ENCODE results near the gene PIGS.

PIGS gene

GRCh38 chr17:28530926-28531325 lies 40.4 kb downstream of the PIGS start:
- no peak for DNase-seq (ENCODE audit: low read depth, low spot score)
- CTCF ChIA-PET, result interaction anchor here (1.5 to 6.2 kb wide), 3 partner anchors 9 to 37 kb away, joined by 3 to 56 read pairs (median 5); no protein-coding TSS in a partner anchor
- no peak overlapping the region for H3K4me3 ChIP-seq (ENCODE audit: low read depth, low read length)
- no peak for TF ChIP-seq CTCF (IDR thresholded peaks at IDR 0.05; ENCODE audit: insufficient read depth, low read length, missing control alignments)
- POLR2A ChIA-PET, result no interaction called here

- POLR2A ChIA-PET, result no interaction called here
- H3K4me3 ChIP-seq (ENCODE audit: low read depth, low read length), result no peak overlapping the region
- DNase-seq (ENCODE audit: low read depth, low spot score), result no peak
- CTCF ChIA-PET, result interaction anchor here (1.5 to 6.2 kb wide), 3 partner anchors 10 to 33 kb away, joined by 3 to 56 read pairs (median 33); no protein-coding TSS in a partner anchor
- no peak for TF ChIP-seq CTCF (IDR thresholded peaks at IDR 0.05; ENCODE audit: insufficient read depth, low read length, missing control alignments)
Observed at GRCh38 chr17:28530250-28530649, 41.1 kb downstream of the PIGS start.

GRCh38 chr17:28529013-28529400 lies 42.3 kb downstream of the PIGS start:
- no peak overlapping the region for H3K4me3 ChIP-seq (ENCODE audit: low read depth, low read length)
- no peak for TF ChIP-seq CTCF (IDR thresholded peaks at IDR 0.05; ENCODE audit: insufficient read depth, low read length, missing control alignments)
- ChIA-PET CTCF (interaction anchor here (0.8 to 6.2 kb wide), 5 partner anchors 8 to 33 kb away, joined by 3 to 56 read pairs (median 19); no protein-coding TSS in a partner anchor), POLR2A (no interaction called here)
- DNase-seq (ENCODE audit: low read depth, low spot score), result no peak

- no peak for TF ChIP-seq CTCF (IDR thresholded peaks at IDR 0.05; ENCODE audit: insufficient read depth, low read length, missing control alignments)
- ChIA-PET CTCF (interaction anchor here (0.8 to 6.2 kb wide), 6 partner anchors 9 to 33 kb away, joined by 3 to 56 read pairs (median 12); no protein-coding TSS in a partner anchor), POLR2A (no interaction called here)
- no peak for DNase-seq (ENCODE audit: low read depth, low spot score)
- no peak overlapping the region for H3K4me3 ChIP-seq (ENCODE audit: low read depth, low read length)
Observed at GRCh38 chr17:28528327-28529012, 42.9 kb downstream of the PIGS start.

- ChIA-PET POLR2A (no interaction called here), CTCF (interaction anchor here (1.2 to 6.2 kb wide), 4 partner anchors 9 to 25 kb away, joined by 3 to 56 read pairs (median 26); no protein-coding TSS in a partner anchor)
- no peak for DNase-seq (ENCODE audit: low read depth, low spot score)
- TF ChIP-seq CTCF (IDR thresholded peaks at IDR 0.05; ENCODE audit: insufficient read depth, low read length, missing control alignments), result no peak
- no peak overlapping the region for H3K4me3 ChIP-seq (ENCODE audit: low read depth, low read length)
Observed at GRCh38 chr17:28527859-28528258, 43.5 kb downstream of the PIGS start.

GRCh38 chr17:28527181-28527681 lies 44.1 kb downstream of the PIGS start:
- ChIA-PET POLR2A (no interaction called here), CTCF (interaction anchor here (1.2 to 6.2 kb wide), 4 partner anchors 10 to 24 kb away, joined by 3 to 56 read pairs (median 26); no protein-coding TSS in a partner anchor)
- H3K4me3 ChIP-seq (ENCODE audit: low read depth, low read length), result no peak overlapping the region
- DNase-seq (ENCODE audit: low read depth, low spot score), result no peak
- TF ChIP-seq CTCF (IDR thresholded peaks at IDR 0.05; ENCODE audit: insufficient read depth, low read length, missing control alignments), result no peak
